MM.1S (cell line): ENCODE results near the gene HDDC3.

Experiments
- DNase-seq: peaks from one replicate; pipeline ENCODE4 v3.0.0-alpha.2; 2015
- H2AFZ ChIP-seq: fragments of 300-600 bp; sonication (generic); 2 replicates; pipeline ENCODE4 v1.6.0; 2016; ENCODE audit warnings: antibody characterized with exemption, low read length
- H3F3A ChIP-seq: fragments of 300-600 bp; sonication (generic); 2 replicates; pipeline ENCODE4 v1.6.1; 2016; ENCODE audit warnings: mild to moderate bottlenecking, antibody characterized with exemption, low read length, moderate library complexity, mixed read lengths; ENCODE audit not compliant: insufficient read depth
- H3K27ac ChIP-seq: fragments of 300-600 bp; sonication (generic); 2 replicates; pipeline ENCODE4 v1.5.1; 2016; ENCODE audit warnings: mild to moderate bottlenecking, low read length
- H3K27me3 ChIP-seq: fragments of 300-600 bp; sonication (generic); replicated peaks from 2 replicates; pipeline ENCODE4 v1.6.0; 2016; ENCODE audit warnings: low read length; ENCODE audit not compliant: insufficient read depth
- H3K36me3 ChIP-seq: fragments of 300-600 bp; sonication (generic); replicated peaks from 2 replicates; pipeline ENCODE4 v1.6.1; 2016; ENCODE audit warnings: mild to moderate bottlenecking, low read length, mixed read lengths; ENCODE audit not compliant: insufficient read depth
- H3K4me1 ChIP-seq: fragments of 300-600 bp; sonication (generic); 2 replicates; pipeline ENCODE4 v1.6.1; 2016; ENCODE audit warnings: low read length, mixed read lengths
- H3K4me2 ChIP-seq: fragments of 300-600 bp; sonication (generic); 2 replicates; pipeline ENCODE4 v1.6.0; 2016; ENCODE audit warnings: low read depth, low read length
- H3K4me3 ChIP-seq: fragments of 300-600 bp; sonication (generic); 2 replicates; pipeline ENCODE4 v1.5.1; 2016; ENCODE audit warnings: low read length, mixed read lengths
- H3K79me2 ChIP-seq: fragments of 300-600 bp; sonication (generic); 2 replicates; pipeline ENCODE4 v1.6.1; 2016; ENCODE audit warnings: mixed run types, low read length, mixed read lengths
- H3K9ac ChIP-seq: fragments of 300-600 bp; sonication (generic); 2 replicates; pipeline ENCODE4 v1.6.1; 2016; ENCODE audit warnings: low read length, mixed read lengths
- H3K9me2 ChIP-seq: fragments of 300-600 bp; sonication (generic); replicated peaks from 2 replicates; pipeline ENCODE4 v1.6.1; 2016; ENCODE audit warnings: mild to moderate bottlenecking, low read length, mixed read lengths; ENCODE audit not compliant: insufficient read depth
- H3K9me3 ChIP-seq: fragments of 300-600 bp; sonication (generic); replicated peaks from 2 replicates; pipeline ENCODE4 v1.6.1; 2016; ENCODE audit warnings: mild to moderate bottlenecking, low read length, mixed read lengths; ENCODE audit not compliant: insufficient read depth
- H4K20me1 ChIP-seq: fragments of 300-600 bp; sonication (generic); 2 replicates; pipeline ENCODE4 v1.6.1; 2016; ENCODE audit warnings: mild to moderate bottlenecking, low read length, moderate library complexity, mixed read lengths; ENCODE audit not compliant: insufficient read depth
- EZH2 ChIP-seq: fragments of 300-600 bp; sonication (generic); optimal IDR thresholded peaks from 2 replicates; pipeline ENCODE3; 2017; ENCODE audit warnings: low read depth, mild to moderate bottlenecking, antibody characterized with exemption, low read length, mixed read lengths
- EZH2phosphoT487 ChIP-seq: fragments of 300-600 bp; sonication (generic); IDR thresholded peaks from 2 replicates; pipeline ENCODE4 v1.6.1; 2018; ENCODE audit warnings: antibody characterized with exemption, low read length
- TF ChIP-seq, protein P1 (sequence below): fragments of 300-600 bp; sonication (generic); IDR thresholded peaks from 2 replicates; pipeline ENCODE4 v1.5.1; 2016; ENCODE audit warnings: antibody characterized with exemption, low read length, mixed read lengths

The HDDC3 gene

DNA sequence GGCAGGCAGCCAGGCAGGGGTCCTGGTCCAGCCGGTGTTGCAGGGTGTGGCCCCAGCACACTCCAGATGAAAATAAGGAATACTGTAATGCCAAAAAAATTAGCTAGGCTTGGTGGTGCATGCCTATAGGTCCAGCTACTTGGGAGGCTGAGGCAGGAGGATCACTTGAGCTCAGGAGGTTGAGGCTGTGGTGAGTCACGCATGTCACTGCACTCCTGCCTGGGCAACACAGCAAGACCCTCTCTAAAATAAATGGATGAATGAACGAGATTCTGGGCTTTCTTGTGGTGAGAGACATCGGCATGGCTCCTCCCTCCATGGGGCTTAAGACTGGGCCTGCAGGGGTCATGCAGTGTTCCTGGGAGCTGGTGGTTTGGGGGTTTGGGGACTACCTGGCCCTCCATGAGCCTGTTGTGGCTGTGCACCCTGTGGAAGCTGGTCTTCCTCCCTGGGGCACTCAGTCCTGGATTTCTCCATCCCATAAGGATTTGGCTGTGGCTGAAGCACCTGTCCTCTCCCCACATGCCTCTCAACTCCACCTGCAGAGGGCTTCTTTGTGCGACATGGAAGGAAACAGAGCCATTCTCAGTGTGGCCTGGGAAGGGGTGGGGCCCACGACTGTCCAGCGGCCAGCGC lies 14.7 kb upstream of the HDDC3 start:
- H2AFZ ChIP-seq: no peak overlapping the region
- H3K4me1 ChIP-seq: no peaks in the 10 kb centered on the region
- no peaks in the 10 kb centered on the region for H3F3A ChIP-seq
- no peak for DNase-seq
- no peaks in the 10 kb centered on the region for H3K9me3 ChIP-seq
- H3K79me2 ChIP-seq: no peaks in the 10 kb centered on the region
- no peaks in the 10 kb centered on the region for H3K9me2 ChIP-seq
- H3K27me3 ChIP-seq: no peaks in the 10 kb centered on the region
- H4K20me1 ChIP-seq: no peaks in the 10 kb centered on the region
- no peak overlapping the region for H3K4me2 ChIP-seq
- no peak overlapping the region for H3K27ac ChIP-seq
- H3K4me3 ChIP-seq: no peak overlapping the region
- TF ChIP-seq EZH2 (no peak), EZH2phosphoT487 (no peak)
- TF ChIP-seq, protein P1, sequence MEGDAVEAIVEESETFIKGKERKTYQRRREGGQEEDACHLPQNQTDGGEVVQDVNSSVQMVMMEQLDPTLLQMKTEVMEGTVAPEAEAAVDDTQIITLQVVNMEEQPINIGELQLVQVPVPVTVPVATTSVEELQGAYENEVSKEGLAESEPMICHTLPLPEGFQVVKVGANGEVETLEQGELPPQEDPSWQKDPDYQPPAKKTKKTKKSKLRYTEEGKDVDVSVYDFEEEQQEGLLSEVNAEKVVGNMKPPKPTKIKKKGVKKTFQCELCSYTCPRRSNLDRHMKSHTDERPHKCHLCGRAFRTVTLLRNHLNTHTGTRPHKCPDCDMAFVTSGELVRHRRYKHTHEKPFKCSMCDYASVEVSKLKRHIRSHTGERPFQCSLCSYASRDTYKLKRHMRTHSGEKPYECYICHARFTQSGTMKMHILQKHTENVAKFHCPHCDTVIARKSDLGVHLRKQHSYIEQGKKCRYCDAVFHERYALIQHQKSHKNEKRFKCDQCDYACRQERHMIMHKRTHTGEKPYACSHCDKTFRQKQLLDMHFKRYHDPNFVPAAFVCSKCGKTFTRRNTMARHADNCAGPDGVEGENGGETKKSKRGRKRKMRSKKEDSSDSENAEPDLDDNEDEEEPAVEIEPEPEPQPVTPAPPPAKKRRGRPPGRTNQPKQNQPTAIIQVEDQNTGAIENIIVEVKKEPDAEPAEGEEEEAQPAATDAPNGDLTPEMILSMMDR: no peak
- H3K9ac ChIP-seq: no peak overlapping the region
- H3K36me3 ChIP-seq: no peaks in the 10 kb centered on the region; the same call in none of the 2 replicates

DNA sequence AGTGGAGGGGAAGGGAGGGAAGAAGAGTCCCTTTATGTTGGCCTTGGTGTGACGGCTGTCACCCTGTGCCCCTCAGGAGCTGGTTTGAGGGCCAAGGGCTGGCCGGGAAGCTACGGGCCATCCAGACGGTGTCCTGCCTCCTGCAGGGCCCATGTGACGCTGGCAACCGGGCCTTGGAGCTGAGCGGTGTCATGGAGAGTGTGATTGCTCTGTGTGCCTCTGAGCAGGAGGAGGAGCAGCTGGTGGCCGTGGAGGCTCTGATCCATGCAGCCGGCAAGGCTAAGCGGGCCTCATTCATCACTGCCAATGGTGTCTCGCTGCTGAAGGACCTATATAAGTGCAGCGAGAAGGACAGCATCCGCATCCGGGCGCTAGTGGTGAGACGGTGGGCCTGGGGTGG lies 14.2 kb upstream of the HDDC3 start:
- Histone ChIP-seq H4K20me1 (no peaks in the 10 kb centered on the region), H3K36me3 (no peaks in the 10 kb centered on the region; the same call in none of the 2 replicates)

DNA sequence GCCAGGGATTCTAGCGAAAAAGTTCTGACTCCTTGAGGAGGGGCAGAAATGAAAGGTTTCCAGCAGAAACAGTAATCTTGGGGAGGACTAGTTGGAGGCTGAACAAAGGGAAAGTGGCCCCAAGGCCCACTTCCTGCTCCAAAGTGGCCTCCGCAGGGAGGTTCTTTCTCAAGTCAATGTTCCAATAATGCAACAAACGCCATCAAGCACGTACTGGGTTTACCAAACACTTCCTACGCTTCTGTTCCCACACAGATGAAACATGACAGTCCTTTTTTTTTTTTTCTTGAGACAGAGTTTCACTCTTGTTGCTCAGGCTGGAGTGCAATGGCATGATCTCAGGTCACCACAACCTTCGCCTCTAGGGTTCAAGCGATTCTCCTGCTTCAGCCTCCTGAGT lies 12.7 kb upstream of the HDDC3 start:
- Histone ChIP-seq H3K4me2 (no peak overlapping the region), H3K4me3 (no peak overlapping the region), H3K79me2 (peaks cover under 1% of the 10 kb centered on the region; the same call in 1 of the 2 replicates), H4K20me1 (no peaks in the 10 kb centered on the region), H3K4me1 (no peaks in the 10 kb centered on the region), H3K9me3 (no peaks in the 10 kb centered on the region), H3K27me3 (no peaks in the 10 kb centered on the region), H2AFZ (no peak overlapping the region), H3K9ac (no peak overlapping the region), H3F3A (no peaks in the 10 kb centered on the region), H3K36me3 (no peaks in the 10 kb centered on the region; the same call in none of the 2 replicates), H3K9me2 (no peaks in the 10 kb centered on the region), H3K27ac (no peak overlapping the region)
- DNase-seq: no peak
- TF ChIP-seq, protein P1: no peak
- no peak for TF ChIP-seq EZH2phosphoT487
- no peak for TF ChIP-seq EZH2

More for the DNA sequence above, 14.2 kb upstream of the HDDC3 start:
- no peak for TF ChIP-seq EZH2
- TF ChIP-seq, protein P1: no peak
- TF ChIP-seq EZH2phosphoT487: no peak
- H3K27me3 ChIP-seq: no peaks in the 10 kb centered on the region
- H3K79me2 ChIP-seq: no peaks in the 10 kb centered on the region
- no peaks in the 10 kb centered on the region for H3F3A ChIP-seq
- no peaks in the 10 kb centered on the region for H3K4me1 ChIP-seq
- no peak overlapping the region for H3K9ac ChIP-seq
- no peak overlapping the region for H3K4me2 ChIP-seq
- H3K4me3 ChIP-seq: no peak overlapping the region
- no peak for DNase-seq
- no peak overlapping the region for H2AFZ ChIP-seq
- no peak overlapping the region for H3K27ac ChIP-seq
- no peaks in the 10 kb centered on the region for H3K9me3 ChIP-seq
- no peaks in the 10 kb centered on the region for H3K9me2 ChIP-seq
